ENCODE results near the gene KIF5C.

KIF5C gene

DNA sequence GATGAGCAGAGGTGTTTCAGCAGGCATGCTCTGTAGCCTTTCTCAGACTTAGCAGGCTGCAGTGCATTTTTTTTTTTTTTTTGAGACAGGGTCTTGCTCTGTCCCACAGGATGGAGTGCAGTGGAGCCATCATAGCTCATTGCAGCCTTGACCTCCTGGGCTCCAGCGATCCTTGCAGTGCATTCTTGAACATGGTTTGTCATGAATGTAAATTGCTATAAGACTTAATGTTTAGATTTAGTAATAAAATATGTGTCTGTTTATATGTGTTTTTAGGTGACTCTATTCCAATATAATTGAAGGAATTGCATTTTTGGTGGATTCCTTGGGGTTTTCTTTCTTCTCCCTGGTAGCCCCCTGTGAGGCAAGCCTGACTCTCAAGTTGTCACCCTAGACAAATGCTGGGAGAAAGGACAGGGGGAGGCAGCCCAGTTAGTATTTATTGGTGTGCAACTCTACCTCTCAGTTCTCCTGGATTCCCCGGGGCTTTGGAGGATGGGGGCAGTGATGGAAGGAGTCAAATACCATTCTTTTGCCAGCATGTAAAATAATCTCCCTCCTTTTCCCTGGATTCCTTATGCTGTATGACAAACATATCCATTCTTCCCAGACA, 186.2 kb downstream of the KIF5C start:
- Histone ChIP-seq H3K4me3 (ENCODE audit: severe bottlenecking) (no peak overlapping the region), H3K4me1 (ENCODE audit: insufficient read depth, poor library complexity, severe bottlenecking) (no peaks in the 10 kb centered on the region), H3K27ac (ENCODE audit: poor library complexity, severe bottlenecking) (no peak overlapping the region), H3K36me3 (ENCODE audit: low read depth) (no peaks in the 10 kb centered on the region), H3K27me3 (ENCODE audit: insufficient read depth, poor library complexity, severe bottlenecking) (no peaks in the 10 kb centered on the region), H3K9me3 (ENCODE audit: severe bottlenecking) (no peaks in the 10 kb centered on the region)
- TF ChIP-seq CTCF (IDR thresholded peaks at IDR 0.05; ENCODE audit: poor library complexity, severe bottlenecking) = no peak
- ATAC-seq (ENCODE audit: low read depth) (no peak), DNase-seq (ENCODE audit: low spot score) (no peak)

- TF ChIP-seq CTCF (IDR thresholded peaks at IDR 0.05; ENCODE audit: poor library complexity, severe bottlenecking) = no peak
- DNase-seq (ENCODE audit: low spot score) = no peak
- Histone ChIP-seq H3K4me3 (ENCODE audit: severe bottlenecking) (no peak overlapping the region), H3K4me1 (ENCODE audit: insufficient read depth, poor library complexity, severe bottlenecking) (no peaks in the 10 kb centered on the region), H3K27ac (ENCODE audit: poor library complexity, severe bottlenecking) (no peak overlapping the region), H3K36me3 (ENCODE audit: low read depth) (no peaks in the 10 kb centered on the region), H3K27me3 (ENCODE audit: insufficient read depth, poor library complexity, severe bottlenecking) (no peaks in the 10 kb centered on the region), H3K9me3 (ENCODE audit: severe bottlenecking) (no peaks in the 10 kb centered on the region)
- ATAC-seq (ENCODE audit: low read depth) = no peak
These were observed 187.5 kb downstream of the KIF5C start for GRCh38 chr2:149062531-149062930.

DNA sequence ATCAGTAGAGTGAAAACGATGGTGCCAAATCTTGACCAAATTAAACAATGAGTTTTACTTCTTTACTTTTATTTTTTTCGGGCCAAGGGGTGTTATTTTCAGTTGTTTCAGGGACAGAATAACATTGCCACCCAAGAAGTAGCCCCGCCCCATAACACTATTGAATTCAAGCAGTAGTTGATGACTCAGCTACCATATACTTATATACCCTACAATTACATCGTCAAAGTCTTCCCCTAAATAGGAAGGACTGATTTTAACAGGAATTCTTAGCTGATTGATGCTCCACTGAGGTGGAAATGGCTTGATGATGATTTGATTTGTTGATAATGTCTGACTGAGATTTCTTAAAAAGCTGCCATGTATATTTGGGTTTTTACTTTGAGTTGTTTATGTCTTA, 188.2 kb downstream of the KIF5C start:
- no peaks in the 10 kb centered on the region for H3K36me3 ChIP-seq (ENCODE audit: low read depth)
- no peak for TF ChIP-seq CTCF (IDR thresholded peaks at IDR 0.05; ENCODE audit: poor library complexity, severe bottlenecking)
- no peak for DNase-seq (ENCODE audit: low spot score)
- H3K9me3 ChIP-seq (ENCODE audit: severe bottlenecking) = no peaks in the 10 kb centered on the region
- no peaks in the 10 kb centered on the region for H3K4me1 ChIP-seq (ENCODE audit: insufficient read depth, poor library complexity, severe bottlenecking)
- H3K27ac ChIP-seq (ENCODE audit: poor library complexity, severe bottlenecking) = no peak overlapping the region
- no peaks in the 10 kb centered on the region for H3K27me3 ChIP-seq (ENCODE audit: insufficient read depth, poor library complexity, severe bottlenecking)
- no peak overlapping the region for H3K4me3 ChIP-seq (ENCODE audit: severe bottlenecking)
- no peak for ATAC-seq (ENCODE audit: low read depth)

DNA sequence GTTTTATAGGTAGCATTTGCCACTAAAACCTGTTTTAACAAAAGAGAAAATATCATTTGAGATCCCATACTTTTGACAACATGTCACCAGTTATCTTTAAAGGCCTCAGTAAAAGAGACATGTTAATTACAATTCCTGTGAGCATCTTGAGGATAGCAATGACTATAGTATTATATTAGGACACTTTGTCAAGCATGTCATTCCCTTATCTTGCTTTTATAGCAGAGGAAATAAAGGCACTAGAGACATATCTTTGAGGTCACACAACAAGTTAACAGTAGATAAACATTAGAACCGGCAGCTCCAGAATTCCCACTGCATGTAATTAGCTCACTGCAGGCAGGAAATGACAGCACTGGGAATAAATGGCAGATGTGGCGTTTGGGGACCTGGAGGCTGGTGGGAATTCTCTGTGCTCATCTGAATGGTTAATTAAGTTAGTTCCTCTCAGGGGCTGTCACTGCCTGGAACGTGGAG, 189.4 kb downstream of the KIF5C start:
- Histone ChIP-seq H3K4me1 (ENCODE audit: insufficient read depth, poor library complexity, severe bottlenecking) (no peaks in the 10 kb centered on the region), H3K27me3 (ENCODE audit: insufficient read depth, poor library complexity, severe bottlenecking) (no peaks in the 10 kb centered on the region)
- DNase-seq (ENCODE audit: low spot score) = no peak

More for the DNA sequence above, 189.4 kb downstream of the KIF5C start:
- no peaks in the 10 kb centered on the region for H3K9me3 ChIP-seq (ENCODE audit: severe bottlenecking)
- H3K4me3 ChIP-seq (ENCODE audit: severe bottlenecking) = no peak overlapping the region
- TF ChIP-seq CTCF (IDR thresholded peaks at IDR 0.05; ENCODE audit: poor library complexity, severe bottlenecking) = no peak
- no peak overlapping the region for H3K27ac ChIP-seq (ENCODE audit: poor library complexity, severe bottlenecking)
- no peaks in the 10 kb centered on the region for H3K36me3 ChIP-seq (ENCODE audit: low read depth)
- ATAC-seq (ENCODE audit: low read depth) = no peak

Data from RWPE2 (cell line).